KOPT-K1 (cell line): ENCODE data around the gene FUNDC2.

ENCODE experiments used
- H3K27ac ChIP-seq: fragments of 200-600 bp; sonication (generic); 2 replicates; pipeline ENCODE4 v1.5.1; 2016; ENCODE audit warnings: antibody characterized with exemption, mild to moderate bottlenecking, low read depth, low read length; ENCODE audit not compliant: poor library complexity, severe bottlenecking
- H3K36me3 ChIP-seq: fragments of 200-600 bp; sonication (generic); 2 replicates; pipeline ENCODE4 v1.5.1; 2017; ENCODE audit warnings: antibody characterized with exemption, mild to moderate bottlenecking, low read length, moderate library complexity; ENCODE audit not compliant: insufficient read depth
- H3K9me3 ChIP-seq: fragments of 200-600 bp; sonication (generic); 2 replicates; pipeline ENCODE4 v1.5.1; 2017; ENCODE audit warnings: antibody characterized with exemption, low read length, mild to moderate bottlenecking; ENCODE audit not compliant: insufficient read depth, poor library complexity, severe bottlenecking

FUNDC2 gene, protein sequence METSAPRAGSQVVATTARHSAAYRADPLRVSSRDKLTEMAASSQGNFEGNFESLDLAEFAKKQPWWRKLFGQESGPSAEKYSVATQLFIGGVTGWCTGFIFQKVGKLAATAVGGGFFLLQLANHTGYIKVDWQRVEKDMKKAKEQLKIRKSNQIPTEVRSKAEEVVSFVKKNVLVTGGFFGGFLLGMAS

GRCh38 chrX:155026727-155027508, at the start of gene FUNDC2:
TSS of gene FUNDC2 (plus strand) at chrX:155026844. CDS start at chrX:155026939, 95 bp downstream.
- H3K9me3 ChIP-seq = no peaks in the 10 kb centered on the region
- H3K27ac ChIP-seq = peak within 1 kb of the TSS; percentile 98
- H3K36me3 ChIP-seq = no peaks in the 10 kb centered on the region

DNA sequence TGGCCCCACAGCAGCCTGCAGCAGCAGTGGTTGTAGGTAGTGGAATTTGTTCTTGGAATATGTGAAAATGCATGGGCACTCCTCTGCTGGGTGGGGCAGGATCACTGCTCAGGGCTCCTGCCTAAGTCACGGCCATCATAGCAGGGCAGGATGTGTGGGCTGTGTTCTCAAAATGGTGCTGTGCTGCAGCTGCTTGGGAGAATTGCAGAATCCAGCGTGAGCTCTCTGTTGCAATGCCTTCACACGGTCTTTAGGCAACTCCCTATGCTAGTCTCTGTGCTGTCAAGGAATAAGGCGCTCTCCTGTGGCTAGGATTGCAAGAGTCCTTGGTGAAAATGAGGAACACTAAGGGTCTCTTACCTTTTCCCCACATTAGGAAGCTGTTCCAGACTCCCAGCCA, 47.0 kb upstream of the FUNDC2 start:
- no peak overlapping the region for H3K27ac ChIP-seq
- H3K36me3 ChIP-seq = no peaks in the 10 kb centered on the region
- no peaks in the 10 kb centered on the region for H3K9me3 ChIP-seq

- Histone ChIP-seq H3K27ac (peak overlapping the region; percentile 51), H3K9me3 (no peaks in the 10 kb centered on the region), H3K36me3 (no peaks in the 10 kb centered on the region)
Observed at GRCh38 chrX:154980330-154981115, 46.1 kb upstream of the FUNDC2 start.

DNA sequence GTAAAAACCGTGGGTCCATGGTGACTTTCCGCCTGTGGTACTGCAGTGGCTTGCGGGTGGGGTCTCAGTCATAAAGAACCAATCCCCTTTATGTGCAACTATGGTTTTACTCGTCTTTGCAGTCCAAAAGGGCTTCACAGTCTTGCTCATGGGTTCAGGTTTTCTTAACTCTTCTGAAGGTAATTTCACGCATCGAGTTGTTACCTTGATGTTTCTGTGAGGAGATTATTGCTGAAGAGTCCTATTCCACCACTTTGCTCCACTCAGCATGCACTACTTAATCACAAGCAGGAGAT, 45.6 kb upstream of the FUNDC2 start:
- Histone ChIP-seq H3K36me3 (no peaks in the 10 kb centered on the region), H3K9me3 (no peaks in the 10 kb centered on the region), H3K27ac (peak overlapping the region; percentile 51)

GRCh38 chrX:154986826-154987575, 39.6 kb upstream of the FUNDC2 start:
- Histone ChIP-seq H3K9me3 (no peaks in the 10 kb centered on the region), H3K36me3 (no peaks in the 10 kb centered on the region), H3K27ac (no peak overlapping the region)

GRCh38 chrX:154987940-154988339, 38.7 kb upstream of the FUNDC2 start:
- H3K27ac ChIP-seq = no peak overlapping the region
- H3K9me3 ChIP-seq = no peaks in the 10 kb centered on the region
- no peaks in the 10 kb centered on the region for H3K36me3 ChIP-seq

DNA sequence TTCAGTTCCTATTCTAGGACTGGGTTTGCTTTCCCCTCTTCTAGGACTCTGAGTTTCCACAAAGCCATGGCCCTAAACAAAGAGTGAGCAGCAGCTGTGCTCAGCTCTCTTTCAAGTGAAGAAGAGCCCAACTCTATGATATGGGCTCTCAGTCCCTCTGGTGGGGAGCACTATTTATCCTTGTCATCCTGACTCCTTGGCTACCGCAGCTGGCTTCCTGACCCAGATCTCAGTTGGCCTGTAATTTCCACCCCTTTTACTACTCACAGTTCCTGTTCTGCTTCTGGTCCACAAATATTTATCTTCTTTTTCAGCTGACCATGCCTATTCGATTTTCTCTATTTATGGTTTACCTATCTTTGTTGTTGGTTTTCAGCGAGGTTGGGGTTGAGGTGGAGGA, 37.9 kb upstream of the FUNDC2 start:
- Histone ChIP-seq H3K9me3 (no peaks in the 10 kb centered on the region), H3K36me3 (no peaks in the 10 kb centered on the region), H3K27ac (no peak overlapping the region)

- no peaks in the 10 kb centered on the region for H3K36me3 ChIP-seq
- H3K9me3 ChIP-seq = no peaks in the 10 kb centered on the region
- no peak overlapping the region for H3K27ac ChIP-seq
Observed at GRCh38 chrX:154990496-154990895, 36.1 kb upstream of the FUNDC2 start.

DNA sequence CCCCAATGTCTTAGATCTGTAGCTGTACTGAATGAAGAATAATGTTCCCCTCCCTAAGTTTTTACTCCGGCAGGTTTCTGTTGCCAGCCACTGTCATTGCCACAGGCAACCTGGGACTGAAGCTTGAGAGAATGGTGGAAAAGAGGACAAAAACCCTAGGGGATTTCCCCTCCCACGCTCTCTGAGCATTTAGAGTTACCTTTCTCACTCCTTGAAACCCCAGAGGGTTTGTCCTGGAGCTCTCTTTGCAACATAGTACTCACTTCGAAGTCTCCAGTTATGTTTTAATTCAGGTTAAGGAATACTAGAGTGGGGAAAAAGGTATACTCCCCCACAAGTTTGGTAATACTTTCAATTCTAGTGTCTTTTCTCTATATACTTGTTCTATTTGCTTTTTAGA, 35.6 kb upstream of the FUNDC2 start:
- Histone ChIP-seq H3K27ac (no peak overlapping the region), H3K9me3 (no peaks in the 10 kb centered on the region), H3K36me3 (no peaks in the 10 kb centered on the region)

- Histone ChIP-seq H3K36me3 (no peaks in the 10 kb centered on the region), H3K9me3 (no peaks in the 10 kb centered on the region), H3K27ac (no peak overlapping the region)
Observed at GRCh38 chrX:154991476-154991875, 35.2 kb upstream of the FUNDC2 start.

- H3K9me3 ChIP-seq = no peaks in the 10 kb centered on the region
- no peak overlapping the region for H3K27ac ChIP-seq
- H3K36me3 ChIP-seq = no peaks in the 10 kb centered on the region
Observed at GRCh38 chrX:154998204-154998880, 28.3 kb upstream of the FUNDC2 start.

DNA sequence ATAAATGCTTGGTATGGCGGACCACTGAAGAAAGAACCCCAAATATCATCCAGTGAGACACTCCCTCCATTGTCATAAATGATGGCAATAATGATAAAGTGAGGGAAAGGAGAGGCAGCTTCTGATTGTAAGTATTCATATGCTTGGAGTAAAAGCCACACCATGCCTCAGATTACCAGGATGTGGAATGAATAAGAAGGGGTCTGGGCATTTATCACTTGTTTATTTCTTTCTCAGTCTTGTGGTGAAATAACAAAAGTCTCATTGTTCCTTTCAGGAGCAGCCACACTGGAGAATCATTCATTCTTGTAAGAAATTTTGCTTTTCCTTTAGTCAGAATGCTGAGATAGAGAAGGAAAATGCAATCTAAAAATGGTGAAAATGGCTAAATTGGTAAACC, 25.8 kb upstream of the FUNDC2 start:
- H3K27ac ChIP-seq = no peak overlapping the region
- H3K36me3 ChIP-seq = no peaks in the 10 kb centered on the region
- H3K9me3 ChIP-seq = no peaks in the 10 kb centered on the region

- Histone ChIP-seq H3K36me3 (no peaks in the 10 kb centered on the region), H3K9me3 (no peaks in the 10 kb centered on the region), H3K27ac (no peak overlapping the region)
Observed at GRCh38 chrX:155001873-155002272, 24.8 kb upstream of the FUNDC2 start.

- H3K36me3 ChIP-seq = no peaks in the 10 kb centered on the region
- H3K27ac ChIP-seq = no peak overlapping the region
- H3K9me3 ChIP-seq = no peaks in the 10 kb centered on the region
Observed at GRCh38 chrX:155005190-155005589, 21.5 kb upstream of the FUNDC2 start.
